Left colon (tissue), 2 donors: ENCODE data around the gene OSBPL5. TPM values are rescaled to one million over a fixed set of nuclear protein-coding genes. Genes with fewer than 3 reads are reported as not detected.
A peak's percentile ranks its signal among the peaks of the same experiment; 100 is the strongest.

Source experiments
- ATAC-seq: fragments of 200-7000 bp; cut with Tn5 transposase; one replicate; pipeline ENCODE4 v1.9.1; 2020; ENCODE audit warnings: mild to moderate bottlenecking, moderate library complexity
- DNase-seq, 2 donors: peaks; one replicate each; pipeline ENCODE4 v3.0.0-alpha.2; 2020
- intact Hi-C, 2 donors: fragments of 100-400 bp; cut with DNase I in 1 of 2; cut with micrococcal nuclease in 1 of 2; formaldehyde crosslinking; loops; one replicate each; pipeline versions ENCODE4 v1.11.2 to v1.14.0; 2022; cut with DNase I, micrococcal nuclease
- total RNA-seq, 2 donors: library from RNA; stranded (reverse); fragmentation: NEBNext Ultra II Directional; extraction: Animal tissue kit (Norgen Biotek cat#: 25700); gene quantifications; one replicate each; pipeline ENCODE4 v1.2.1, GENCODE V29; 2021
- donor health status: DM: no; HTN: no; CAD: no.
- donor health status: DM: yes; HTN: yes; CAD: no.

OSBPL5 gene
- total RNA-seq, 2 donors from 2014 or later, result 36.8 to 48.7 TPM

- intact Hi-C loops, result no loop called here
- ATAC-seq (no peak), DNase-seq (peak in 1 of 2 donors; percentile 1)
These were observed 6.9 kb downstream of the OSBPL5 start for GRCh38 chr11:3158131-3158591.

- intact Hi-C loops, result no loop called here
- DNase-seq (peak in 1 of 2 donors; percentile 14), ATAC-seq (no peak)
These were observed 7.6 kb downstream of the OSBPL5 start for GRCh38 chr11:3157381-3158130.

- DNase-seq, result peak in 1 of 2 donors; percentile 3
- ATAC-seq, result no peak
- intact Hi-C loops, result no loop called here
These were observed 8.3 kb downstream of the OSBPL5 start for GRCh38 chr11:3156661-3157311.

DNA sequence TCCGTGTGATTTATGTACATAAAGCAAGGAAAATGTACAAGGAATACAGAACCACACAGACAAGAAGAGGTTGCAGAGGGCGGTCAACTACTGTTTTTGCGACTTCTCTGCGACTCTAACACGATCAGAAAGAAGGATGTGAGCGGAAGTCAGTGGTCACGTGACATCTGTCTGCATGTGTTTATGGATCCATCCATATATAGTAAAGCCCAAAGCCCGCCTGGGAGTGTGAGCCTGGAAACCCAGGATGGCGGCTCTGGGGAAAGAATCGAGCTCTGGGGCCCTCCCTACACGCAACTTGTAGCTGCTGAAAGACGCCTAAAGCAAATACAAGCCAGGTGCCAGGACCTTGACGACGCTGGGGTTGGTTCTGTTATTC is 8.8 kb downstream of the OSBPL5 start:
- ATAC-seq (no peak), DNase-seq (peak in 1 of 2 donors; percentile 10)
- intact Hi-C loops, result no loop called here

GRCh38 chr11:3155691-3156258 is 9.3 kb downstream of the OSBPL5 start:
- peak in 1 of 2 donors; percentile 7 for DNase-seq
- intact Hi-C loops, result no loop called here

DNA sequence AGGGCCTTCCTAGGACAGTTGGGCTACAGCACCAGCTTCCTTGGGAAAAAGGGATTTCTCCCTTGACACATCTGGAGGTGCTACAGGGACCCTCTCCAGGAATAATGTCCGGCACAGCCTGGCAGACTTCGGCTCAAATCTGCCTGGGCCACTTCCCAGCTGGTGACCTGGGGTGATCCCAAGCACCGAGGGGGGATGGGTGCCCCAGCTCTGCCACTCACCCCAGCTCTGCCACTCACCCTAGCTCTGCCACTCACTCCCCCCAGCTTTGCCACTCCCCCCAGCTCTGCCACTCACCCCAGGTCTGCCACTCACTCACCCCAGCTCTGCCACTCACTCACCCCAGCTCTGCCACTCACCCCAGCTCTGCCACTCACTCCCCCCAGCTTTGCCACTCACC is 9.9 kb downstream of the OSBPL5 start:
- intact Hi-C loops, result no loop called here
- no peak for ATAC-seq
- peak in 1 of 2 donors; percentile 6 for DNase-seq

More at GRCh38 chr11:3155691-3156258, 9.3 kb downstream of the OSBPL5 start:
- ATAC-seq, result no peak

DNA sequence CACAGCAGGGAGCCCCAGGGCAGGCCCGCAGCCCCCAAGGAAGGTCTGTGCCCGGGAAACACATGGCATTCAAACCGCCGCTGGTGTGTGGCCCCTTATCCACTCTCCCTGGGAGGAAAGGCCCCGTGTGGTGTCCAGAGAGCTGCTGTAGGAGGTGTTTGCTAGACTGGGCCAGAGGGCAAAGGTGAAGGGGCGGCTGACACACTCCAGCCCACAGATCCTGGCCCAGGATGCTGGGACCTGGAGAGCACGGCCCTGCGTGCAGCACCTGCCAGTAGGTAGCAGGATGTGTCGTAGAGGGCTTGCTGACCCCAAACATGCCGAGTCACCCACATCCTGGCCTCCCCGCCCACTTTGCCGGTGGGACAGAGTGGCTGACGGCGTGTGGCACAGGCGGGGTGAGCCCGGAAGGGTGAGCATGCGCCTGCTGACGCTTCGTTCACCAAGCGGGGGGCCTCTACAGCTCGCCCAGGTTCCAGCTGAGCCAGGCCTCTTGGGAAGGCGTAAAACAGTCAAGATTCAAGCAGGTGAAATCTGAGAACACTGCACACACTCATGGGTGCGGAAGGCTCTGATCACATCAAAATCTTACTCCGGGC is 11.0 kb downstream of the OSBPL5 start:
- ATAC-seq (no peak), DNase-seq (no peak)
- intact Hi-C loops, result no loop called here

DNA sequence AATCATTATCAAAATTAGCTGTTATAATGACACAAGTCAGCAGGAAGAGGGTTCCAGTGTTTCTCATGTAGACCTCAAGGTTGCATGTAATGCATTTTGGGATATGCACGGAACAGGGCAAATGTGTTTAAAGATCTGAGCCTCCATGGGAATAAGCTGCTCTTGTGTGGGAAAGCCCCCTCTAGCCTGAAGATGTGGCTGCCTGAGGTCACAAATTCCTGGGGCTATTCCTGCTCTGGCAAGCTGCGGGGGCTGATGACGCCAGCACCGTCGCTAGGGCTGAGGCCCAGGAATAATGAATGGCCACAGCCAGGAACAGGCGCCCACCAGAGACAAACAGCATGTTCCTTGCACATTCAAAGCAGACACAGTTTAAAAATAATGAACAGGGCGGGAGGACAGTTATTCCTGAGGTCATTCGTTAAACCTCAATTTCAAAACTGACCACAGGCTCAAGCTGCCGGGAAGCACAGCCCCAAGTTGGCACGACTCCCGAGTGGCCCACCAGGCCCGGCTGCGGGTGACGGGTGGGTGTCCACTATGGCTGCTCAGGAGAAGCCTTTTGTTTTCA is 11.7 kb downstream of the OSBPL5 start:
- DNase-seq, result peak in 1 of 2 donors; percentile 54
- ATAC-seq, result peak; percentile 13
- intact Hi-C loops, result no loop called here

DNA sequence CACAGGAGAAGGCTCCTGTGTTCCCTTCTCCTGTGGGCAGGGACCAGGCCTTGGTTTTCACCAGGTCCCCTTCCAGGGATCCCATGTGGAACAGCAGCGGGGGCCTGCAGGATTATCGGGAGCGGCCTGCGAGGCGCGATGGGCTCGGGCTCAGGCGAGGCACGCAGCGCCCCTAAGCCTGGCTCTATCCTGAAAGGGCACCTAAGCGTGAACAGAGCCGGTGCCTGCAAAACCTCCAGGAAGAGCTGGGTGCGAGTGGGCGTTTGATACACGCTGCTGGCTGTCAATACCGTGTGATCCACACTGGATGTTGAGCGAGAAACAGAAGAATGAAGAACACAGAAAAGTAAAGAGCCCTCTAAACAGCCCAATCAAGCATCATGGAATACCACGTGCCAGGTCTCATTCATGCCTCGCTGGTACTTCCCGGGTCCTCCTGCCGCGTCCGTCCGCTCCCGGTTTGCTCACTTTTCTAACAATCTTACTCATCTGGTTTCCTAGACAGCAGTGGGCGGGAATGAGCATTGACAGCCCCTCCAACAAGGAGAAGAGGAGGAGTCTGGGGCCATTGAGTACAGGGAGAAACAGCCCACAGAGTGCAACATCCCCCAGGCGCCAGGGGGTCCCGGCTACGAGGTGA is 12.5 kb downstream of the OSBPL5 start:
- ATAC-seq (no peak), DNase-seq (no peak)
- intact Hi-C loops, result no loop called here

- no peak for DNase-seq
- no peak for ATAC-seq
- intact Hi-C loops, result no loop called here
These were observed 14.4 kb downstream of the OSBPL5 start for GRCh38 chr11:3150726-3151125.

- intact Hi-C loops, result no loop called here
- DNase-seq, result no peak
These were observed 15.3 kb downstream of the OSBPL5 start for GRCh38 chr11:3149852-3150188.

DNA sequence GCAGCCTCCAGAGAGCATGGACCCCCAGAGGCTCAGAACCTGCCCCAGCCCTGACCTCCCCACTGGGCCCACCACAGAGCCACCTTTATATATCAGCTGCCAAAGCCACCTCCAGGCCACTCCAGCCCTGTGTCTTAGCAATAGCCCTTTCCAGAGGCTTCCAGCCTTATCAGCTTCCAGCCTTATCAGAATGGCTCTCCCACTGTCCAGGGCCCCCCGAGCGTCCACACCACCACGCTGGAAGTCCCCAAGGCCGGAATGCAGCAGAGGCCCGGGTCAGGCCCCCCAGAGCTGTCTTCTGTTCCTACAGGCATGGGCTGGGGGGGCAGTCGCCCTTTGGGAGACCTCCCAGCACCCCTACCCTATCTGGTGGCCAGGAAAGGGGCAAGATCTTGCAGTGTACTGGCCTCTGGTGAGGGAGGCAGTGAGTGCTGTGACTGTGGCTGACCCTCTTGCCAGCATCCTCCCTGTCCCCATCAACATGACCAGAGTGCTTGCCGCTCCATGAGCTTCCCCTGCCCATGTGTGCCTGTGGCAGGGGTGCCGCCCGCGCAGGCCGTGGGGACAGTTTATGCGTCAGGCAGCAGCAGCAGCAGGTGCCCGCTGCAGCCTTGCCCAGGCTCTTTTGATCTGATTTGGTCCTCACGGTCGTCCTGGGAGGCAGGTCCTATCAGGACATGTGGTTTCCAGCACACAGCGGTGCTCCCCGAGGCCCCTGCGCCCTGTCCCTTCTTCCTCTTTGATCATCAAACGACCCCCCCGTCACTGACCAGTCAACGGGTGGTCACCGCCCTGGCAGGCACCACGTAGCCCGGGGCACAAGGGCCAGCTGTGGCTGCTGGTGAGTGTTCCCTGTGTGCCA is 15.9 kb downstream of the OSBPL5 start:
- no peak for ATAC-seq
- no peak for DNase-seq
- intact Hi-C loops, result no loop called here

More at GRCh38 chr11:3149852-3150188, 15.3 kb downstream of the OSBPL5 start:
- ATAC-seq, result no peak

GRCh38 chr11:3148255-3148989 is 16.7 kb downstream of the OSBPL5 start:
- peak in 1 of 2 donors; percentile 65 for DNase-seq
- intact Hi-C loops, result no loop called here
- peak; percentile 92 for ATAC-seq

DNA sequence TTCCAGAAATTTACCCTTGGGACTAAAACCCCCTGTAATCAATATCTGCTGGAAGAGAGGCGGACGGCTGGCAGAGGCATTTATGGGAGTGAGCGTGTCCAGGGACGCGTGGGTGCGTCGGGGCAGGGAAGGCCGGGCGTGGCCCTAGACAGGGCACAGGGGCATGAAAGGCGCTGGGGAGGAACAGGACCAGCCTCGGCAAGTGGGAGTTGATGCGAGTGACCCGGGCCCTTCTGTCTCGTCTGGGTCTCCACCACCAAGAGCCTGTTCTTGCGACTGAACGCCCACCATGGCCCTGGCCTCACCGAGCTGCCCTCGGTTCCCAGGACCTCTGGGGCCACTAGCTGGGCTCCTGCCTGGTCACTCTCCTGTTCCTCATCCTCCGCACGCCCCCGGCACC is 17.5 kb downstream of the OSBPL5 start:
- intact Hi-C loops, result no loop called here
- peak; percentile 28 for ATAC-seq
- no peak for DNase-seq

DNA sequence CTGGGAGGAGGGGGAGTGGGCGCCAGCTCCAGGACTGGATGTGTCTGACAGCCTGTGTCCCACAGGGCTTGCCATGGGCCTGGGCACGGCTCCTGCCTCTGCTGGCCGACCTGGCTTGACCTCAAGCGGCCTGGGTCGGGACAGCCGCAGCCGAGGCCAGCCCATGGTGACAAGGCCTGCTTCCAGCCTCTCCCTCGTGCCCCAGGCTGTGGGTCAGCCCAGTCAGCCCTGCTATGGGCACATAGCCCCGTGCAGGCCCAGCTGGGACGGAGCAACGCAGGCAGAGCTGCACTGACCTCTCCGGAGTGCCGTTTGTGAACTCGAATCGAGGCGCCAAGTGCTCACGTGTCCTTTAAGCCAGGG is 17.9 kb downstream of the OSBPL5 start:
- no peak for ATAC-seq
- intact Hi-C loops, result no loop called here

GRCh38 chr11:3146612-3147256 is 18.4 kb downstream of the OSBPL5 start:
- DNase-seq, result no peak
- intact Hi-C loops, result no loop called here
- ATAC-seq, result no peak

More for the DNA sequence above, 17.9 kb downstream of the OSBPL5 start:
- DNase-seq, result no peak

DNA sequence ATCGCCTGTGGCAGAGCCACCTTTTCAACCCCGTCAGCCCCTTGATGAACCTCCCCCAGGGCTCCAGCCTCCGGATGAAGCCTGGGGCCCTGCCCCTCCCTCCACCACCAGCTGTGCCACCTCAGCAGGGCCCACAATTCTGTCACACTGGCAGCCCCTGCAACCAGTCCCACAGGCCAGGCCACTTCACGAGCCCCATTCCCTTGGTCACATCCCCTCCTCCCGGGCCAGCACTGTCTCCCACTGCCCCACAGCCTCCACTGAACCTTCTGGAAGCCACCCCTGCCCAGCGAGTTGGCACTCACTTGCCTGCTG is 19.9 kb downstream of the OSBPL5 start:
- no peak for ATAC-seq
- intact Hi-C loops, result no loop called here
- DNase-seq, result no peak
